Uterus (tissue), 4 donors: ENCODE measurements around the gene TARS3. TPM values are rescaled to one million over a fixed set of nuclear protein-coding genes. Genes with fewer than 3 reads are reported as not detected.

ENCODE experiments used
- DNase-seq, 2 donors: peaks; one replicate each; pipeline ENCODE4 v3.0.0-alpha.2; 2019 to 2020
- H3K27ac ChIP-seq, 2 donors: fragments of 200-600 bp; sonication (generic); 1 replicate in 1 of 2; 2 replicates in 1 of 2; pipeline ENCODE4 v1.5.1; 2016 to 2018
- H3K27me3 ChIP-seq, 2 donors: fragments of 200-600 bp; sonication (generic); one replicate each; pipeline ENCODE4 v1.5.1; 2018 to 2019; ENCODE audit warnings: control low read depth in 1 of 2
- H3K36me3 ChIP-seq, 2 donors: fragments of 200-600 bp; sonication (generic); one replicate each; pipeline ENCODE4 v1.5.1; 2019; ENCODE audit warnings: control low read depth in 1 of 2
- H3K4me1 ChIP-seq, 2 donors: fragments of 200-600 bp; sonication (generic); one replicate each; pipeline ENCODE4 v1.5.1; 2018 to 2019; ENCODE audit warnings: control low read depth in 1 of 2
- H3K4me3 ChIP-seq, 2 donors: fragments of 200-600 bp; sonication (generic); 1 replicate in 1 of 2; 2 replicates in 1 of 2; pipeline ENCODE4 v1.5.1; 2018 to 2019; ENCODE audit warnings: mild to moderate bottlenecking in 1 of 2
- H3K9me3 ChIP-seq, 2 donors: fragments of 200-600 bp; sonication (generic); one replicate each; pipeline ENCODE4 v1.5.1; 2019; ENCODE audit warnings: control low read depth in 1 of 2
- CTCF ChIP-seq, 4 experiments: fragments of 200-600 bp in 2 of 4; fragments of 450-650 bp in 2 of 4; sonication (generic) in 2 of 4; IDR thresholded peaks; one replicate each; pipeline ENCODE4 v1.5.1; 2016 to 2019; ENCODE audit warnings: antibody characterized with exemption in 4 of 4, mild to moderate bottlenecking in 2 of 4, moderate library complexity in 1 of 4
- POLR2A ChIP-seq, 2 donors: fragments of 450-650 bp; IDR thresholded peaks; one replicate each; pipeline ENCODE4 v1.6.1; 2016; ENCODE audit warnings: antibody characterized with exemption in 2 of 2, mild to moderate bottlenecking in 1 of 2, moderate library complexity in 1 of 2
- intact Hi-C: fragments of 100-400 bp; cut with DNase I; formaldehyde crosslinking; loops from one replicate; pipeline ENCODE4 v1.15.1; 2023; ENCODE audit warnings: low total_unique reads
- total RNA-seq, 4 donors: library from RNA; depleted of rRNA in 3 of 4; stranded (reverse); fragments of >200 nt in 3 of 4; gene quantifications; one replicate each; pipeline versions ENCODE4 v1.1.0 to v1.2.4, GENCODE V29; 2014 to 2023
- donor health status: DM: yes; HTN: yes; CAD: no.

The TARS3 gene
- total RNA-seq, 4 donors from 2014 or later: 3.3 to 24.8 (median 17.7) TPM

GRCh38 chr15:101696829-101697228 lies 27.4 kb downstream of the TARS3 start:
- Histone ChIP-seq H3K4me1 (no peaks in the 10 kb centered on the region), H3K4me3 (no peak overlapping the region), H3K27ac (no peak overlapping the region), H3K27me3 (no peaks in the 10 kb centered on the region), H3K9me3 (no peaks in the 10 kb centered on the region), H3K36me3 (no peaks in the 10 kb centered on the region)
- intact Hi-C loops: no loop called here
- no peak for DNase-seq
- TF ChIP-seq POLR2A (IDR thresholded peaks at IDR 0.05) (no peak), CTCF (IDR thresholded peaks at IDR 0.05) (no peak)

GRCh38 chr15:101694261-101694660 lies 30.0 kb downstream of the TARS3 start:
- Histone ChIP-seq H3K4me3 (no peak overlapping the region), H3K27ac (no peak overlapping the region), H3K36me3 (no peaks in the 10 kb centered on the region), H3K9me3 (no peaks in the 10 kb centered on the region), H3K4me1 (no peaks in the 10 kb centered on the region), H3K27me3 (no peaks in the 10 kb centered on the region)
- no peak for DNase-seq
- no peak for TF ChIP-seq POLR2A (IDR thresholded peaks at IDR 0.05)
- no peak for TF ChIP-seq CTCF (IDR thresholded peaks at IDR 0.05)
- intact Hi-C loops: no loop called here

GRCh38 chr15:101692801-101693598 lies 31.3 kb downstream of the TARS3 start:
- DNase-seq: no peak
- H3K36me3 ChIP-seq: no peaks in the 10 kb centered on the region
- no peaks in the 10 kb centered on the region for H3K27me3 ChIP-seq
- H3K27ac ChIP-seq: no peak overlapping the region
- intact Hi-C loops: no loop called here
- H3K9me3 ChIP-seq: no peaks in the 10 kb centered on the region
- no peak overlapping the region for H3K4me3 ChIP-seq
- no peaks in the 10 kb centered on the region for H3K4me1 ChIP-seq
- TF ChIP-seq CTCF (IDR thresholded peaks at IDR 0.05) (no peak), POLR2A (IDR thresholded peaks at IDR 0.05) (no peak)

- Histone ChIP-seq H3K4me3 (no peak overlapping the region), H3K27me3 (no peaks in the 10 kb centered on the region), H3K4me1 (no peaks in the 10 kb centered on the region), H3K36me3 (no peaks in the 10 kb centered on the region), H3K27ac (no peak overlapping the region), H3K9me3 (no peaks in the 10 kb centered on the region)
- TF ChIP-seq CTCF (IDR thresholded peaks at IDR 0.05): no peak
- TF ChIP-seq POLR2A (IDR thresholded peaks at IDR 0.05): no peak
- intact Hi-C loops: no loop called here
- no peak for DNase-seq
These were observed 34.4 kb downstream of the TARS3 start for GRCh38 chr15:101689901-101690300.

GRCh38 chr15:101686718-101687117 lies 37.6 kb downstream of the TARS3 start:
- no peak for TF ChIP-seq CTCF (IDR thresholded peaks at IDR 0.05)
- no peak for TF ChIP-seq POLR2A (IDR thresholded peaks at IDR 0.05)
- no peaks in the 10 kb centered on the region for H3K4me1 ChIP-seq
- no peaks in the 10 kb centered on the region for H3K27me3 ChIP-seq
- intact Hi-C loops: no loop called here
- no peak overlapping the region for H3K4me3 ChIP-seq
- DNase-seq: no peak
- no peaks in the 10 kb centered on the region for H3K36me3 ChIP-seq
- H3K27ac ChIP-seq: no peak overlapping the region
- H3K9me3 ChIP-seq: no peaks in the 10 kb centered on the region
